ENCODE data around the gene YIPF3. TPM values are rescaled to one million over a fixed set of nuclear protein-coding genes. Genes with fewer than 3 reads are reported as not detected.
A peak's percentile ranks its signal among the peaks of the same experiment; 100 is the strongest.

YIPF3 gene
- total and polyA plus RNA-seq, 10 of the 15 experiments (the other 5 are each of a cell fraction or from before 2014, with no cell fraction given), result 20.5 to 88.8 (median 44.7) TPM

DNA sequence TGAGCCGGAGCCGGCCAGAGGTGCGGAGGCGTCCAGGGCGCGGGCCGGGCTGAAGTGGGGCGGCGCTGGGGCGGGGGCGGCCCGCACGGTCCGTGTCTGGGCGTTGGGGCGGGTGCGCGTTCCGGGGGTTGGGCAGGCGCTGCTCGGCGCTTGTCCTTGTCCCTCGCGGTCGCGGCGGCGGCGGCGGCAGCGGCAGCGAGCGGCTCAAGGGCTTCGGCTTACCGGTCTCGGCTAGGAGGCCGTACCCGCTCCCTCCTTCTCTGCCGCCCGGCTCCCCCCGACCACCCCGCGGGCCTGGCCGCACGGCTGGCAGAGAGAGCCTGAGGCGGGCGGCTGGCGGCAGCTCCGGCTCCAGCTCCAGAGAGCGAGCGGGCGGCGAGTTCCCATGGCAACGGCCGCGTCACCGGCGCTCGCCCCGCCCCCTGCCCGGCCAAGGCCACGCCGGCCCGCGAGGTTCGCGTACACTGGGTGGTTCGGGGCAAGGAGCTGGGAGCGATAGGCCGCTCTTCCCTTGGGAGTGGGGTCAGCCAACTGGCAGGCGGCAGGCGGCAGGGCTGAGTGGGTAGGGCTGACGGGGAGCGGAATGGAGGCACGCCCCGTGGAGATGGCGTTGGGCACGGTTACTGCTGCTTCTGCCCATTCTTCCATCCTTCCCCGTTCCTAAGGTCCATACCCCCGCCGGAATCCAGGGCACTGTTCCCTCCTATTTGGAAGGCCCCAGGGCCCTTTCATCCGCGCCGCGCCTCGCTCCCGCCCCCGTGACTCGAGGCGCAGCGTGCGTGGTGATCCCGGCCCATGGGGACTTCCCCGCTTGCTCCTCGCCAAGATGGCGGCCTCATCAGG is 6.5 kb downstream of the YIPF3 start, which contains the start of gene LRRC73 (continued):
- TF ChIP-seq, protein P1, sequence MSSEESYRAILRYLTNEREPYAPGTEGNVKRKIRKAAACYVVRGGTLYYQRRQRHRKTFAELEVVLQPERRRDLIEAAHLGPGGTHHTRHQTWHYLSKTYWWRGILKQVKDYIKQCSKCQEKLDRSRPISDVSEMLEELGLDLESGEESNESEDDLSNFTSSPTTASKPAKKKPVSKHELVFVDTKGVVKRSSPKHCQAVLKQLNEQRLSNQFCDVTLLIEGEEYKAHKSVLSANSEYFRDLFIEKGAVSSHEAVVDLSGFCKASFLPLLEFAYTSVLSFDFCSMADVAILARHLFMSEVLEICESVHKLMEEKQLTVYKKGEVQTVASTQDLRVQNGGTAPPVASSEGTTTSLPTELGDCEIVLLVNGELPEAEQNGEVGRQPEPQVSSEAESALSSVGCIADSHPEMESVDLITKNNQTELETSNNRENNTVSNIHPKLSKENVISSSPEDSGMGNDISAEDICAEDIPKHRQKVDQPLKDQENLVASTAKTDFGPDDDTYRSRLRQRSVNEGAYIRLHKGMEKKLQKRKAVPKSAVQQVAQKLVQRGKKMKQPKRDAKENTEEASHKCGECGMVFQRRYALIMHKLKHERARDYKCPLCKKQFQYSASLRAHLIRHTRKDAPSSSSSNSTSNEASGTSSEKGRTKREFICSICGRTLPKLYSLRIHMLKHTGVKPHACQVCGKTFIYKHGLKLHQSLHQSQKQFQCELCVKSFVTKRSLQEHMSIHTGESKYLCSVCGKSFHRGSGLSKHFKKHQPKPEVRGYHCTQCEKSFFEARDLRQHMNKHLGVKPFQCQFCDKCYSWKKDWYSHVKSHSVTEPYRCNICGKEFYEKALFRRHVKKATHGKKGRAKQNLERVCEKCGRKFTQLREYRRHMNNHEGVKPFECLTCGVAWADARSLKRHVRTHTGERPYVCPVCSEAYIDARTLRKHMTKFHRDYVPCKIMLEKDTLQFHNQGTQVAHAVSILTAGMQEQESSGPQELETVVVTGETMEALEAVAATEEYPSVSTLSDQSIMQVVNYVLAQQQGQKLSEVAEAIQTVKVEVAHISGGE (CRISPR knock-in tag; IDR thresholded peaks at IDR 0.05), result no peak
- no peak for TF ChIP-seq HDAC2 (IDR thresholded peaks at IDR 0.05)
- TF ChIP-seq, protein P2, sequence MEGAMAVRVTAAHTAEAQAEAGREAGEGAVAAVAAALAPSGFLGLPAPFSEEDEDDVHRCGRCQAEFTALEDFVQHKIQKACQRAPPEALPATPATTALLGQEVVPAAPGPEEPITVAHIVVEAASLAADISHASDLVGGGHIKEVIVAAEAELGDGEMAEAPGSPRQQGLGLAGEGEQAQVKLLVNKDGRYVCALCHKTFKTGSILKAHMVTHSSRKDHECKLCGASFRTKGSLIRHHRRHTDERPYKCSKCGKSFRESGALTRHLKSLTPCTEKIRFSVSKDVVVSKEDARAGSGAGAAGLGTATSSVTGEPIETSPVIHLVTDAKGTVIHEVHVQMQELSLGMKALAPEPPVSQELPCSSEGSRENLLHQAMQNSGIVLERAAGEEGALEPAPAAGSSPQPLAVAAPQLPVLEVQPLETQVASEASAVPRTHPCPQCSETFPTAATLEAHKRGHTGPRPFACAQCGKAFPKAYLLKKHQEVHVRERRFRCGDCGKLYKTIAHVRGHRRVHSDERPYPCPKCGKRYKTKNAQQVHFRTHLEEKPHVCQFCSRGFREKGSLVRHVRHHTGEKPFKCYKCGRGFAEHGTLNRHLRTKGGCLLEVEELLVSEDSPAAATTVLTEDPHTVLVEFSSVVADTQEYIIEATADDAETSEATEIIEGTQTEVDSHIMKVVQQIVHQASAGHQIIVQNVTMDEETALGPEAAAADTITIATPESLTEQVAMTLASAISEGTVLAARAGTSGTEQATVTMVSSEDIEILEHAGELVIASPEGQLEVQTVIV (IDR thresholded peaks at IDR 0.05; ENCODE audit: borderline replicate concordance, partially characterized antibody), result no peak
- TF ChIP-seq CBFB (IDR thresholded peaks at IDR 0.05; ENCODE audit: low read depth), result no peak
- TF ChIP-seq ZNF207 (IDR thresholded peaks at IDR 0.05; ENCODE audit: borderline replicate concordance), result 0 out of 2 replicates have a peak, but pooled peaks have one; percentile 35
- TF ChIP-seq, protein P3, sequence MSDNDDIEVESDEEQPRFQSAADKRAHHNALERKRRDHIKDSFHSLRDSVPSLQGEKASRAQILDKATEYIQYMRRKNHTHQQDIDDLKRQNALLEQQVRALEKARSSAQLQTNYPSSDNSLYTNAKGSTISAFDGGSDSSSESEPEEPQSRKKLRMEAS (IDR thresholded peaks at IDR 0.05; ENCODE audit: low read depth, low read length), result peak; percentile 51; the same call in 1 of the 2 replicates
- peak; percentile 85 for TF ChIP-seq MXI1 (IDR thresholded peaks at IDR 0.05; ENCODE audit: low read depth, low read length)
- peak; percentile 11 for TF ChIP-seq MEF2B (IDR thresholded peaks at IDR 0.05; ENCODE audit: partially characterized antibody, poor library complexity, severe bottlenecking)
- TF ChIP-seq CREM (IDR thresholded peaks at IDR 0.05; ENCODE audit: low read depth), result peak; percentile 71; the same call in 1 of the 2 replicates
- no peak for TF ChIP-seq NFIC (IDR thresholded peaks at IDR 0.05; ENCODE audit: low read depth, low read length)
- TF ChIP-seq IKZF1 (conservative IDR thresholded peaks at IDR 0.05), result peak; percentile 55
- peak; percentile 6 for TF ChIP-seq RELA (IDR thresholded peaks at IDR 0.05; ENCODE audit: borderline replicate concordance, partially characterized antibody)
- peak; percentile 50 for TF ChIP-seq BCL3 (IDR thresholded peaks at IDR 0.05; ENCODE audit: borderline replicate concordance, insufficient read depth, low read depth, low read length, poor library complexity, severe bottlenecking)
- 0 out of 2 replicates have a peak, but pooled peaks have one; percentile 38 for TF ChIP-seq RB1 (IDR thresholded peaks at IDR 0.05; ENCODE audit: borderline replicate concordance)
- peak; percentile 96 for TF ChIP-seq RFX5 (IDR thresholded peaks at IDR 0.05; ENCODE audit: low read depth, low read length)
- no peak for TF ChIP-seq SUZ12 (IDR thresholded peaks at IDR 0.05; ENCODE audit: unreplicated experiment)
- TF ChIP-seq STAT1 (conservative IDR thresholded peaks at IDR 0.05), result 0 out of 2 replicates have a peak, but pooled peaks have one; percentile 39
- TF ChIP-seq CREB1 (IDR thresholded peaks at IDR 0.05; ENCODE audit: low read depth), result peak; percentile 91
- peak; percentile 64 for TF ChIP-seq DPF2 (IDR thresholded peaks at IDR 0.05)
- TF ChIP-seq BMI1 (IDR thresholded peaks at IDR 0.05; ENCODE audit: borderline replicate concordance), result peak; percentile 91
- no peak for TF ChIP-seq MTA3 (IDR thresholded peaks at IDR 0.05; ENCODE audit: borderline replicate concordance, low read length)

Data from GM12878 (cell line).